GM23248 (cell line): Measurements from ENCODE around the gene OGT. TPM values are rescaled to one million over a fixed set of nuclear protein-coding genes. Genes with fewer than 3 reads are reported as not detected.

ENCODE experiments used
- DNase-seq: peaks from one replicate; pipeline ENCODE4 v3.0.0-alpha.2; 2015
- H2AFZ ChIP-seq: fragments of 200-600 bp; sonication (generic); 2 replicates; pipeline ENCODE4 v1.6.1; 2016; ENCODE audit warnings: antibody characterized with exemption
- H3F3A ChIP-seq: fragments of 200-600 bp; sonication (generic); 2 replicates; pipeline ENCODE4 v1.6.1; 2016; ENCODE audit warnings: mild to moderate bottlenecking, antibody characterized with exemption, mixed run types; ENCODE audit not compliant: insufficient read depth
- H3K27ac ChIP-seq: fragments of 200-600 bp; sonication (generic); 2 replicates; pipeline ENCODE4 v1.5.1; 2016; ENCODE audit warnings: mild to moderate bottlenecking
- H3K27me3 ChIP-seq: fragments of 200-600 bp; sonication (generic); replicated peaks from 2 replicates; pipeline ENCODE4 v1.6.1; 2016; ENCODE audit warnings: mild to moderate bottlenecking; ENCODE audit not compliant: insufficient read depth
- H3K36me3 ChIP-seq: fragments of 200-600 bp; sonication (generic); 2 replicates; pipeline ENCODE4 v1.6.1; 2016; ENCODE audit warnings: low read depth, mild to moderate bottlenecking
- H3K4me1 ChIP-seq: fragments of 200-600 bp; sonication (generic); 2 replicates; pipeline ENCODE4 v1.6.1; 2016; ENCODE audit warnings: mild to moderate bottlenecking; ENCODE audit not compliant: insufficient read depth
- H3K4me2 ChIP-seq: fragments of 200-600 bp; sonication (generic); one replicate; pipeline ENCODE4 v1.6.1; 2016; ENCODE audit warnings: mild to moderate bottlenecking; ENCODE audit not compliant: unreplicated experiment
- H3K4me3 ChIP-seq: fragments of 200-600 bp; sonication (generic); 2 replicates; pipeline ENCODE4 v1.5.1; 2016; ENCODE audit warnings: mild to moderate bottlenecking
- H3K79me2 ChIP-seq: fragments of 200-600 bp; sonication (generic); 2 replicates; pipeline ENCODE4 v1.6.1; 2016; ENCODE audit warnings: mild to moderate bottlenecking; ENCODE audit not compliant: insufficient read depth
- H3K9ac ChIP-seq: fragments of 200-600 bp; sonication (generic); 2 replicates; pipeline ENCODE4 v1.6.1; 2016; ENCODE audit warnings: mild to moderate bottlenecking
- H3K9me2 ChIP-seq: fragments of 200-600 bp; sonication (generic); 2 replicates; pipeline ENCODE4 v1.6.1; 2016; ENCODE audit warnings: mixed run types, mild to moderate bottlenecking, moderate library complexity; ENCODE audit not compliant: insufficient read depth
- H3K9me3 ChIP-seq: fragments of 200-600 bp; sonication (generic); one replicate; pipeline ENCODE4 v1.6.1; 2017; ENCODE audit warnings: low read depth
- H4K20me1 ChIP-seq: fragments of 200-600 bp; sonication (generic); 2 replicates; pipeline ENCODE4 v1.6.0; 2016; ENCODE audit not compliant: insufficient read depth
- EZH2 ChIP-seq: fragments of 200-600 bp; sonication (generic); IDR thresholded peaks from 2 replicates; pipeline ENCODE4 v1.6.1; 2018; ENCODE audit warnings: antibody characterized with exemption, mild to moderate bottlenecking; ENCODE audit not compliant: insufficient read depth, poor library complexity, severe bottlenecking
- EZH2phosphoT487 ChIP-seq: fragments of 200-600 bp; sonication (generic); IDR thresholded peaks from 2 replicates; pipeline ENCODE4 v1.6.1; 2018; ENCODE audit warnings: antibody characterized with exemption, moderate library complexity, mild to moderate bottlenecking, low read depth; ENCODE audit not compliant: insufficient read depth
- WGBS, 2 experiments: methylation state at CpG; one replicate each; pipeline ENCODE4 v1.1.6; 2015 to 2017; ENCODE audit warnings: low lambda C conversion rate in 2 of 2, low coverage in 1 of 2; ENCODE audit errors: missing lambda C conversion rate in 2 of 2; 5-methylcytosine and 5-hydroxymethylcytosine counted together
- in situ Hi-C: fragments of 300-500 bp; cut with MboI; formaldehyde crosslinking; loops from 2 replicates; pipeline ENCODE4 v1.15.0; 2020
- polyA plus RNA-seq: library from polyadenylated mRNA; unstranded; fragments of >200 nt; fragmentation: Nextera tagmentation; extraction: Ambion mirVana; gene quantifications from 2 replicates; pipeline ENCODE4 v1.2.1, GENCODE V29; 2016
- total RNA-seq: library from RNA; depleted of rRNA; stranded (reverse); fragments of >200 nt; shearing (Covaris generic); gene quantifications from 2 replicates; pipeline ENCODE4 v1.2.3, GENCODE V29; 2014

The OGT gene
- total and polyA plus RNA-seq, 2 experiments from 2014 or later, result 42.1 to 97.1 TPM

- Histone ChIP-seq H3K36me3 (peaks cover 22% of the 10 kb centered on the region; the same call in 1 of the 2 replicates), H3K4me3 (no peak overlapping the region), H3F3A (no peaks in the 10 kb centered on the region), H3K9ac (no peak overlapping the region), H3K4me1 (no peaks in the 10 kb centered on the region), H3K27me3 (no peaks in the 10 kb centered on the region), H2AFZ (no peak overlapping the region), H3K4me2 (no peak overlapping the region), H3K79me2 (peaks cover 7% of the 10 kb centered on the region; the same call in 1 of the 2 replicates), H3K27ac (no peak overlapping the region), H3K9me2 (no peaks in the 10 kb centered on the region), H4K20me1 (no peaks in the 10 kb centered on the region), H3K9me3 (no peaks in the 10 kb centered on the region)
- no peak for DNase-seq
- TF ChIP-seq EZH2phosphoT487 (no peak), EZH2 (no peak)
- in situ Hi-C loops, result no loop called here
- WGBS, 2 experiments, result 87 to 100% methylated on average over 2 to 8 of the region's 8 CpGs
Measured at GRCh38 chrX:71612256-71612655, 79.4 kb downstream of the OGT start.

- no peak overlapping the region for H3K4me3 ChIP-seq
- H3K9ac ChIP-seq, result no peak overlapping the region
- H3K9me2 ChIP-seq, result no peaks in the 10 kb centered on the region
- H3K27ac ChIP-seq, result no peak overlapping the region
- no peaks in the 10 kb centered on the region for H3F3A ChIP-seq
- no peak overlapping the region for H2AFZ ChIP-seq
- H3K36me3 ChIP-seq, result peaks cover 6% of the 10 kb centered on the region; the same call in 1 of the 2 replicates
- H3K4me1 ChIP-seq, result no peaks in the 10 kb centered on the region
- H3K79me2 ChIP-seq, result no peaks in the 10 kb centered on the region
- DNase-seq, result no peak
- H3K27me3 ChIP-seq, result no peaks in the 10 kb centered on the region
- no peak overlapping the region for H3K4me2 ChIP-seq
- in situ Hi-C loops, result no loop called here
- H4K20me1 ChIP-seq, result no peaks in the 10 kb centered on the region
- no peaks in the 10 kb centered on the region for H3K9me3 ChIP-seq
- TF ChIP-seq EZH2 (no peak), EZH2phosphoT487 (no peak)
- WGBS, 2 experiments, result 97 to 100% methylated on average over 3 to 4 of the region's 4 CpGs
Measured at GRCh38 chrX:71615056-71615455, 82.2 kb downstream of the OGT start.

- no peaks in the 10 kb centered on the region for H4K20me1 ChIP-seq
- in situ Hi-C loops, result no loop called here
- no peaks in the 10 kb centered on the region for H3K9me3 ChIP-seq
- no peaks in the 10 kb centered on the region for H3K9me2 ChIP-seq
- no peaks in the 10 kb centered on the region for H3K4me1 ChIP-seq
- no peak overlapping the region for H3K4me3 ChIP-seq
- peaks cover 6% of the 10 kb centered on the region; the same call in 1 of the 2 replicates for H3K36me3 ChIP-seq
- no peak for DNase-seq
- H3K27me3 ChIP-seq, result no peaks in the 10 kb centered on the region
- 90 to 100% methylated on average over 6 to 10 of the region's 10 CpGs for WGBS, 2 experiments
- no peak overlapping the region for H3K9ac ChIP-seq
- no peak overlapping the region for H2AFZ ChIP-seq
- no peaks in the 10 kb centered on the region for H3K79me2 ChIP-seq
- no peaks in the 10 kb centered on the region for H3F3A ChIP-seq
- no peak overlapping the region for H3K4me2 ChIP-seq
- no peak overlapping the region for H3K27ac ChIP-seq
- TF ChIP-seq EZH2phosphoT487, result no peak
- no peak for TF ChIP-seq EZH2
Measured at GRCh38 chrX:71615954-71616353, 83.0 kb downstream of the OGT start.

GRCh38 chrX:71616672-71617529, 84.0 kb downstream of the OGT start:
- DNase-seq, result no peak

More at GRCh38 chrX:71616672-71617529, 84.0 kb downstream of the OGT start:
- H3K9me2 ChIP-seq, result no peaks in the 10 kb centered on the region
- no peak overlapping the region for H3K4me2 ChIP-seq
- H2AFZ ChIP-seq, result no peak overlapping the region
- no peaks in the 10 kb centered on the region for H3K9me3 ChIP-seq
- H4K20me1 ChIP-seq, result no peaks in the 10 kb centered on the region
- no peak overlapping the region for H3K4me3 ChIP-seq
- peaks cover 6% of the 10 kb centered on the region; the same call in 1 of the 2 replicates for H3K36me3 ChIP-seq
- no peaks in the 10 kb centered on the region for H3K27me3 ChIP-seq
- no peaks in the 10 kb centered on the region for H3F3A ChIP-seq
- no peak overlapping the region for H3K27ac ChIP-seq
- no peak overlapping the region for H3K9ac ChIP-seq
- TF ChIP-seq EZH2, result no peak
- TF ChIP-seq EZH2phosphoT487, result no peak
- 93 to 95% methylated on average over 28 to 34 of the region's 43 CpGs for WGBS, 2 experiments
- H3K4me1 ChIP-seq, result peaks cover 4% of the 10 kb centered on the region; the same call in 1 of the 2 replicates
- in situ Hi-C loops, result no loop called here
- H3K79me2 ChIP-seq, result no peaks in the 10 kb centered on the region
